GM15510 (cell line): Measurements from ENCODE around the gene RAB36.

Source experiments
- POLR2A ChIP-seq: IDR thresholded peaks from 3 replicates; pipeline ENCODE4 v1.6.1; 2011; ENCODE audit warnings: borderline replicate concordance; ENCODE audit not compliant: insufficient read length; ENCODE audit errors: extremely low read depth

The RAB36 gene

GRCh38 chr22:23144932-23145877, at the start of gene RAB36:
RAB36 (plus strand) TSS chr22:23145477; CDS start chr22:23146617, 1,140 bp downstream.
- TF ChIP-seq POLR2A, result no peak

- TF ChIP-seq POLR2A, result no peak
These were observed 49.4 kb upstream of the RAB36 start for GRCh38 chr22:23095733-23096342.

GRCh38 chr22:23097412-23098229, 47.7 kb upstream of the RAB36 start:
- TF ChIP-seq POLR2A, result no peak

GRCh38 chr22:23098230-23098705, 47.0 kb upstream of the RAB36 start:
- TF ChIP-seq POLR2A, result no peak

- no peak for TF ChIP-seq POLR2A
These were observed 46.4 kb upstream of the RAB36 start for GRCh38 chr22:23098718-23099530.

- TF ChIP-seq POLR2A, result no peak
These were observed 45.8 kb upstream of the RAB36 start for GRCh38 chr22:23099531-23099804.

- no peak for TF ChIP-seq POLR2A
These were observed 45.0 kb upstream of the RAB36 start for GRCh38 chr22:23100124-23100801.

- no peak for TF ChIP-seq POLR2A
These were observed 43.8 kb upstream of the RAB36 start for GRCh38 chr22:23101524-23101923.

- TF ChIP-seq POLR2A, result no peak
These were observed 43.1 kb upstream of the RAB36 start for GRCh38 chr22:23102002-23102655.

- no peak for TF ChIP-seq POLR2A
These were observed 42.5 kb upstream of the RAB36 start for GRCh38 chr22:23102776-23103175.

- no peak for TF ChIP-seq POLR2A
These were observed 41.9 kb upstream of the RAB36 start for GRCh38 chr22:23103199-23103954.

GRCh38 chr22:23104187-23104971, 40.9 kb upstream of the RAB36 start:
- no peak for TF ChIP-seq POLR2A
